WI38 (cell line): ENCODE data around the gene HPGD.

Experiments used
- H3K4me3 ChIP-seq: 2 replicates; pipeline ENCODE4 v1.5.1; 2011; ENCODE audit warnings: low read depth, mild to moderate bottlenecking, control low read depth, low read length
- CTCF ChIP-seq: IDR thresholded peaks from 2 replicates; pipeline ENCODE4 v1.5.1; 2012; ENCODE audit warnings: low read depth, mild to moderate bottlenecking, control low read depth, low read length

The HPGD gene

GRCh38 chr4:174531486-174531885 lies 9.2 kb upstream of the HPGD start:
- TF ChIP-seq CTCF = no peak
- no peak overlapping the region for H3K4me3 ChIP-seq

GRCh38 chr4:174528226-174528625 lies 5.9 kb upstream of the HPGD start:
- no peak for TF ChIP-seq CTCF
- no peak overlapping the region for H3K4me3 ChIP-seq

- H3K4me3 ChIP-seq = no peak overlapping the region
- no peak for TF ChIP-seq CTCF
Observed at GRCh38 chr4:174526731-174527130, 4.4 kb upstream of the HPGD start.

- H3K4me3 ChIP-seq = no peak overlapping the region
- TF ChIP-seq CTCF = no peak
Observed at GRCh38 chr4:174524242-174524641, 2.0 kb upstream of the HPGD start.

- H3K4me3 ChIP-seq = no peak overlapping the region
- no peak for TF ChIP-seq CTCF
Observed at GRCh38 chr4:174523025-174523693, 871 bp upstream of the HPGD start.

- no peak for TF ChIP-seq CTCF
- H3K4me3 ChIP-seq = 0 out of 2 replicates have a peak overlapping the region, but pooled peaks have one; percentile 14
Observed at GRCh38 chr4:174521800-174522182, 497 bp downstream of the HPGD start.

- no peak for TF ChIP-seq CTCF
- no peak overlapping the region for H3K4me3 ChIP-seq
Observed at GRCh38 chr4:174520660-174521059, 1.6 kb downstream of the HPGD start.
